HL-60 (cell line): Measurements from ENCODE around the gene UBR4.

ENCODE experiments used
- DNase-seq, 2 experiments: peaks; one replicate each; pipeline ENCODE4 v3.0.0-alpha.2; 2010 to 2020; ENCODE audit warnings: low read depth in 1 of 2, low spot score in 1 of 2
- H3K27ac ChIP-seq: fragments of 250-450 bp; sonication (Bioruptor Pico); replicated peaks from 2 replicates; pipeline ENCODE4 v1.5.1; 2020; ENCODE audit warnings: mild to moderate bottlenecking, moderate library complexity
- H3K27me3 ChIP-seq: fragments of 250-450 bp; sonication (Bioruptor Pico); 2 replicates; pipeline ENCODE4 v1.5.1; 2021; ENCODE audit warnings: mild to moderate bottlenecking, moderate library complexity; ENCODE audit not compliant: insufficient read depth, poor library complexity, severe bottlenecking
- H3K4me3 ChIP-seq: replicated peaks from 2 replicates; pipeline ENCODE4 v1.5.1; 2011; ENCODE audit warnings: mild to moderate bottlenecking, control low read depth, low read length; ENCODE audit not compliant: insufficient read depth
- CTCF ChIP-seq: IDR thresholded peaks from one replicate; pipeline ENCODE4 v1.5.1; 2011; ENCODE audit warnings: low read length, control low read depth, inconsistent platforms; ENCODE audit not compliant: insufficient read depth
- GABPA ChIP-seq: IDR thresholded peaks from 2 replicates; pipeline ENCODE4 v1.6.1; 2012; ENCODE audit warnings: low read depth
- POLR2AphosphoS5 ChIP-seq: IDR thresholded peaks from 2 replicates; pipeline ENCODE4 v1.6.1; 2012; ENCODE audit warnings: low read depth
- REST ChIP-seq: IDR thresholded peaks from 2 replicates; pipeline ENCODE4 v1.6.1; 2012; ENCODE audit warnings: low read depth; ENCODE audit not compliant: insufficient replicate concordance
- SPI1 ChIP-seq: IDR thresholded peaks from 2 replicates; pipeline ENCODE4 v1.6.1; 2012; ENCODE audit warnings: low read depth, mild to moderate bottlenecking, borderline replicate concordance

Gene UBR4

GRCh38 chr1:19191811-19192210 lies 18.3 kb downstream of the UBR4 start:
- Histone ChIP-seq H3K27me3 (no peaks in the 10 kb centered on the region), H3K4me3 (no peak overlapping the region), H3K27ac (no peak overlapping the region)
- TF ChIP-seq POLR2AphosphoS5 (no peak), GABPA (no peak), SPI1 (no peak), CTCF (no peak)
- no peak for DNase-seq

GRCh38 chr1:19190468-19190867 lies 19.6 kb downstream of the UBR4 start:
- Histone ChIP-seq H3K4me3 (no peak overlapping the region), H3K27me3 (no peaks in the 10 kb centered on the region), H3K27ac (no peak overlapping the region)
- TF ChIP-seq GABPA (no peak), POLR2AphosphoS5 (no peak), SPI1 (no peak), CTCF (no peak), REST (no peak)
- no peak for DNase-seq

- Histone ChIP-seq H3K27me3 (no peaks in the 10 kb centered on the region), H3K4me3 (no peak overlapping the region), H3K27ac (no peak overlapping the region)
- TF ChIP-seq CTCF (no peak), POLR2AphosphoS5 (no peak), SPI1 (no peak), REST (no peak), GABPA (no peak)
- no peak for DNase-seq
Observed at GRCh38 chr1:19189270-19189669, 20.8 kb downstream of the UBR4 start.

- H3K27me3 ChIP-seq: no peaks in the 10 kb centered on the region
- DNase-seq: no peak
- no peak overlapping the region for H3K4me3 ChIP-seq
- no peak for TF ChIP-seq POLR2AphosphoS5
- TF ChIP-seq SPI1: no peak
- no peak for TF ChIP-seq GABPA
- TF ChIP-seq CTCF: no peak
- no peak for TF ChIP-seq REST
- H3K27ac ChIP-seq: no peak overlapping the region
Observed at GRCh38 chr1:19187852-19188251, 22.2 kb downstream of the UBR4 start.
